ENCODE results near the gene MATR3. TPM values are rescaled to one million over a fixed set of nuclear protein-coding genes. Genes with fewer than 3 reads are reported as not detected.
A peak's percentile ranks its signal among the peaks of the same experiment; 100 is the strongest.
"Not testable (repeated sequence)": the region's sequence is repeated elsewhere in the genome, so short reads cannot be mapped to it uniquely, and the experiment has no call there.

The MATR3 gene
- polyA plus RNA-seq, 1 donor from 2014 or later, result 1,016 TPM

DNA sequence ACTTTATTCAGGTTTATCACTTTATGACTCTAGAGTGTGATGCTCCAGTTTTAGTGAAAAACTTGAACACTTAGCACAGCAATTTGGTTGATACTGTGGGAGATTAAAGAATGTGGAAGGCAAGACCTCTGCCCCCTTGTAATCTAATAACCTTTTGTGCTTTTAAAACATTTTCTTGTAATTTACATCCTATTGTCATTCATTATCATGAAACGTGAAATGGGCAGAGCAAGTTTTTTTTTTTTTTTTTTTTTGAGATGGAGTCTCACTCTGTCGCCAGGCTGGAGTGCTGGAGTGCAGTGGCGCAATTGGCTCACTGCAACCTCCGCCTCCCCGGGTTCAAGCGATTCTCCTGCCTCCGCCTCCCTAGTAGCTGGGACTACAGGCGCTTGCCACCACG lies 49.9 kb downstream of the MATR3 start:
- peak overlapping the region; percentile 81 for H3K4me2 ChIP-seq (ENCODE audit: low read length)
- peak overlapping the region; percentile 98 for H3K4me3 ChIP-seq (ENCODE audit: low read length)
- H3K9me3 ChIP-seq (ENCODE audit: low read length), result no peaks in the 10 kb centered on the region
- H3K27ac ChIP-seq (ENCODE audit: low read length), result no peak overlapping the region
- no peak overlapping the region for H2AFZ ChIP-seq (ENCODE audit: low read depth, low read length)
- peak overlapping the region; percentile 100 for H3K9ac ChIP-seq (ENCODE audit: low read length)
- peaks cover 61% of the 10 kb centered on the region for H3K79me2 ChIP-seq (replicated peaks; ENCODE audit: insufficient read depth, low read length)
- no peaks in the 10 kb centered on the region for H3F3A ChIP-seq (ENCODE audit: insufficient read depth, low read length, poor library complexity, severe bottlenecking)
- no peaks in the 10 kb centered on the region for H3K36me3 ChIP-seq (ENCODE audit: insufficient read depth, low read length)
- no peaks in the 10 kb centered on the region for H3K9me2 ChIP-seq (ENCODE audit: insufficient read depth, low read length)
- H4K20me1 ChIP-seq (ENCODE audit: insufficient read depth), result peaks cover 19% of the 10 kb centered on the region
- TF ChIP-seq, protein P1, sequence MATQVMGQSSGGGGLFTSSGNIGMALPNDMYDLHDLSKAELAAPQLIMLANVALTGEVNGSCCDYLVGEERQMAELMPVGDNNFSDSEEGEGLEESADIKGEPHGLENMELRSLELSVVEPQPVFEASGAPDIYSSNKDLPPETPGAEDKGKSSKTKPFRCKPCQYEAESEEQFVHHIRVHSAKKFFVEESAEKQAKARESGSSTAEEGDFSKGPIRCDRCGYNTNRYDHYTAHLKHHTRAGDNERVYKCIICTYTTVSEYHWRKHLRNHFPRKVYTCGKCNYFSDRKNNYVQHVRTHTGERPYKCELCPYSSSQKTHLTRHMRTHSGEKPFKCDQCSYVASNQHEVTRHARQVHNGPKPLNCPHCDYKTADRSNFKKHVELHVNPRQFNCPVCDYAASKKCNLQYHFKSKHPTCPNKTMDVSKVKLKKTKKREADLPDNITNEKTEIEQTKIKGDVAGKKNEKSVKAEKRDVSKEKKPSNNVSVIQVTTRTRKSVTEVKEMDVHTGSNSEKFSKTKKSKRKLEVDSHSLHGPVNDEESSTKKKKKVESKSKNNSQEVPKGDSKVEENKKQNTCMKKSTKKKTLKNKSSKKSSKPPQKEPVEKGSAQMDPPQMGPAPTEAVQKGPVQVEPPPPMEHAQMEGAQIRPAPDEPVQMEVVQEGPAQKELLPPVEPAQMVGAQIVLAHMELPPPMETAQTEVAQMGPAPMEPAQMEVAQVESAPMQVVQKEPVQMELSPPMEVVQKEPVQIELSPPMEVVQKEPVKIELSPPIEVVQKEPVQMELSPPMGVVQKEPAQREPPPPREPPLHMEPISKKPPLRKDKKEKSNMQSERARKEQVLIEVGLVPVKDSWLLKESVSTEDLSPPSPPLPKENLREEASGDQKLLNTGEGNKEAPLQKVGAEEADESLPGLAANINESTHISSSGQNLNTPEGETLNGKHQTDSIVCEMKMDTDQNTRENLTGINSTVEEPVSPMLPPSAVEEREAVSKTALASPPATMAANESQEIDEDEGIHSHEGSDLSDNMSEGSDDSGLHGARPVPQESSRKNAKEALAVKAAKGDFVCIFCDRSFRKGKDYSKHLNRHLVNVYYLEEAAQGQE (IDR thresholded peaks at IDR 0.05; ENCODE audit: borderline replicate concordance), result no peak
- TF ChIP-seq RAD21 (conservative IDR thresholded peaks at IDR 0.05), result no peak
- TF ChIP-seq, protein P2, sequence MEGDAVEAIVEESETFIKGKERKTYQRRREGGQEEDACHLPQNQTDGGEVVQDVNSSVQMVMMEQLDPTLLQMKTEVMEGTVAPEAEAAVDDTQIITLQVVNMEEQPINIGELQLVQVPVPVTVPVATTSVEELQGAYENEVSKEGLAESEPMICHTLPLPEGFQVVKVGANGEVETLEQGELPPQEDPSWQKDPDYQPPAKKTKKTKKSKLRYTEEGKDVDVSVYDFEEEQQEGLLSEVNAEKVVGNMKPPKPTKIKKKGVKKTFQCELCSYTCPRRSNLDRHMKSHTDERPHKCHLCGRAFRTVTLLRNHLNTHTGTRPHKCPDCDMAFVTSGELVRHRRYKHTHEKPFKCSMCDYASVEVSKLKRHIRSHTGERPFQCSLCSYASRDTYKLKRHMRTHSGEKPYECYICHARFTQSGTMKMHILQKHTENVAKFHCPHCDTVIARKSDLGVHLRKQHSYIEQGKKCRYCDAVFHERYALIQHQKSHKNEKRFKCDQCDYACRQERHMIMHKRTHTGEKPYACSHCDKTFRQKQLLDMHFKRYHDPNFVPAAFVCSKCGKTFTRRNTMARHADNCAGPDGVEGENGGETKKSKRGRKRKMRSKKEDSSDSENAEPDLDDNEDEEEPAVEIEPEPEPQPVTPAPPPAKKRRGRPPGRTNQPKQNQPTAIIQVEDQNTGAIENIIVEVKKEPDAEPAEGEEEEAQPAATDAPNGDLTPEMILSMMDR (IDR thresholded peaks at IDR 0.05; ENCODE audit: poor library complexity, severe bottlenecking), result no peak
- TF ChIP-seq POLR2AphosphoS5 (IDR thresholded peaks at IDR 0.05), result no peak
- no peak for TF ChIP-seq EZH2 (IDR thresholded peaks at IDR 0.05; ENCODE audit: borderline replicate concordance, insufficient read depth, low read length, poor library complexity, severe bottlenecking)
- H3K27me3 ChIP-seq (ENCODE audit: insufficient read depth, low read depth, low read length), result no peaks in the 10 kb centered on the region

DNA sequence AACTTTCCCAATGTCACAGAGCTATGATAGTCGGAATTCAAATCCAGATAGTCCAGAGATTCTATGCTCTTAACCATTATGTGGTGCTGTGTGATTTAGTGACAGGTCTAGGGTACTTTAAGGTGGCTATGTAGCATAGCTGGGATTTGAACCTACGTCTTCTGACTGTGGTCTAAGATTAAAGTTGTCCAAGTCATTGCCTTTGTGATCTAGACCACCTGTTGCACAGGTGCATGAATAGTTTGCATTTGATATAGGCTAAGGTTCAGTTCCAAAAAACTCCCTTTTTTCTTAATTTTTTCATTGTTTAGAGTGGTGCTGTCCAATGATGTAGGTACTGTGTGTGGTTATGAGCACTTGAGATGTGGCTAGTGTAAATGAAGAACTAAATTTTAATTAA lies 50.6 kb downstream of the MATR3 start:
- no peaks in the 10 kb centered on the region for H3F3A ChIP-seq (ENCODE audit: insufficient read depth, low read length, poor library complexity, severe bottlenecking)
- no peak overlapping the region for H2AFZ ChIP-seq (ENCODE audit: low read depth, low read length)
- peaks cover 68% of the 10 kb centered on the region for H3K79me2 ChIP-seq (replicated peaks; ENCODE audit: insufficient read depth, low read length)
- no peaks in the 10 kb centered on the region for H3K9me2 ChIP-seq (ENCODE audit: insufficient read depth, low read length)
- H3K27me3 ChIP-seq (ENCODE audit: insufficient read depth, low read depth, low read length), result no peaks in the 10 kb centered on the region
- H3K36me3 ChIP-seq (ENCODE audit: insufficient read depth, low read length), result no peaks in the 10 kb centered on the region
- peak overlapping the region; percentile 98 for H3K4me3 ChIP-seq (ENCODE audit: low read length)
- H3K27ac ChIP-seq (ENCODE audit: low read length), result no peak overlapping the region
- H4K20me1 ChIP-seq (ENCODE audit: insufficient read depth), result peaks cover 19% of the 10 kb centered on the region
- no peaks in the 10 kb centered on the region for H3K9me3 ChIP-seq (ENCODE audit: low read length)
- TF ChIP-seq SMC3 (conservative IDR thresholded peaks at IDR 0.05; ENCODE audit: poor library complexity) (no peak), EZH2 (IDR thresholded peaks at IDR 0.05; ENCODE audit: borderline replicate concordance, insufficient read depth, low read length, poor library complexity, severe bottlenecking) (no peak), RAD21 (conservative IDR thresholded peaks at IDR 0.05) (no peak), POLR2AphosphoS5 (IDR thresholded peaks at IDR 0.05) (no peak), MXI1 (conservative IDR thresholded peaks at IDR 0.05; ENCODE audit: poor library complexity, severe bottlenecking) (no peak), EP300 (conservative IDR thresholded peaks at IDR 0.05; ENCODE audit: poor library complexity, severe bottlenecking) (no peak), TAF1 (IDR thresholded peaks at IDR 0.05; ENCODE audit: low read depth) (no peak)
- TF ChIP-seq, protein P1 (IDR thresholded peaks at IDR 0.05; ENCODE audit: borderline replicate concordance), result no peak
- TF ChIP-seq, protein P2 (IDR thresholded peaks at IDR 0.05; ENCODE audit: poor library complexity, severe bottlenecking), result no peak
- H3K4me2 ChIP-seq (ENCODE audit: low read length), result peak overlapping the region; percentile 13
- H3K9ac ChIP-seq (ENCODE audit: low read length), result no peak overlapping the region

GRCh38 chr5:139345442-139345841 lies 51.9 kb downstream of the MATR3 start:
- H3K9me2 ChIP-seq (ENCODE audit: insufficient read depth, low read length); H3K4me3 ChIP-seq (ENCODE audit: low read length); H3K4me2 ChIP-seq (ENCODE audit: low read length); H3F3A ChIP-seq (ENCODE audit: insufficient read depth, low read length, poor library complexity, severe bottlenecking); H3K9me3 ChIP-seq (ENCODE audit: low read length); H3K27me3 ChIP-seq (ENCODE audit: insufficient read depth, low read depth, low read length); H3K36me3 ChIP-seq (ENCODE audit: insufficient read depth, low read length); H3K9ac ChIP-seq (ENCODE audit: low read length); H3K27ac ChIP-seq (ENCODE audit: low read length); H2AFZ ChIP-seq (ENCODE audit: low read depth, low read length): not testable (repeated sequence)
- Histone ChIP-seq H4K20me1 (ENCODE audit: insufficient read depth) (peaks cover 19% of the 10 kb centered on the region), H3K79me2 (replicated peaks; ENCODE audit: insufficient read depth, low read length) (peaks cover 74% of the 10 kb centered on the region)
